Liver (tissue), 9 donors: ENCODE measurements around the gene CACHD1. TPM values are rescaled to one million over a fixed set of nuclear protein-coding genes. Genes with fewer than 3 reads are reported as not detected.

Source experiments
- DNase-seq: peaks from one replicate; pipeline ENCODE4 v3.0.0-alpha.2; 2017; ENCODE audit warnings: low spot score
- H3K27ac ChIP-seq, 2 donors: one replicate each; pipeline ENCODE4 v1.7.0; 2013; ENCODE audit warnings: inconsistent platforms in 2 of 2, low read length in 2 of 2, control low read depth in 1 of 2, low read depth in 1 of 2, mild to moderate bottlenecking in 1 of 2
- H3K27me3 ChIP-seq, 4 donors: one replicate each; pipeline versions ENCODE4 v1.6.1 to v1.7.0; 2013; ENCODE audit warnings: low read length in 3 of 4, inconsistent platforms in 1 of 4, mild to moderate bottlenecking in 1 of 4, moderate library complexity in 1 of 4; ENCODE audit not compliant: control insufficient read depth in 4 of 4, insufficient read depth in 4 of 4
- H3K36me3 ChIP-seq, 4 donors: one replicate each; pipeline versions ENCODE4 v1.6.1 to v1.7.0; 2013; ENCODE audit warnings: low read length in 3 of 4, mild to moderate bottlenecking in 3 of 4, low read depth in 1 of 4, moderate library complexity in 1 of 4; ENCODE audit not compliant: control insufficient read depth in 4 of 4, insufficient read depth in 3 of 4
- H3K4me1 ChIP-seq, 4 donors: one replicate each; pipeline versions ENCODE4 v1.6.1 to v1.7.0; 2013; ENCODE audit warnings: low read length in 3 of 4, mild to moderate bottlenecking in 3 of 4, moderate library complexity in 1 of 4; ENCODE audit not compliant: control insufficient read depth in 4 of 4, insufficient read depth in 4 of 4
- H3K4me3 ChIP-seq, 3 donors: one replicate each; pipeline versions ENCODE4 v1.6.1 to v1.7.0; 2013; ENCODE audit warnings: low read length in 3 of 3, control low read depth in 1 of 3, low read depth in 1 of 3, mild to moderate bottlenecking in 1 of 3
- H3K9ac ChIP-seq, 2 donors: one replicate each; pipeline ENCODE4 v1.7.0; 2013; ENCODE audit warnings: low read length in 2 of 2, mild to moderate bottlenecking in 2 of 2, moderate library complexity in 2 of 2, control low read depth in 1 of 2, low read depth in 1 of 2
- H3K9me3 ChIP-seq, 4 donors: one replicate each; pipeline versions ENCODE4 v1.6.1 to v1.7.0; 2013; ENCODE audit warnings: low read length in 3 of 4; ENCODE audit not compliant: control insufficient read depth in 4 of 4
- FOXA1 ChIP-seq: IDR thresholded peaks from 2 replicates; pipeline ENCODE4 v1.6.1; 2016; ENCODE audit warnings: antibody characterized with exemption
- GABPA ChIP-seq, 2 donors: IDR thresholded peaks in 1 of 2; conservative IDR thresholded peaks in 1 of 2; 2 replicates each; pipeline ENCODE4 v1.6.1; 2016; ENCODE audit warnings: antibody characterized with exemption in 2 of 2, mild to moderate bottlenecking in 1 of 2, moderate library complexity in 1 of 2
- HNF4A ChIP-seq, 2 donors: conservative IDR thresholded peaks; 2 replicates each; pipeline ENCODE4 v1.6.1; 2016; ENCODE audit warnings: antibody characterized with exemption in 2 of 2, mild to moderate bottlenecking in 2 of 2
- JUND ChIP-seq, 2 donors: IDR thresholded peaks; 2 replicates each; pipeline ENCODE4 v1.6.1; 2016; ENCODE audit warnings: antibody characterized with exemption in 2 of 2
- RAD21 ChIP-seq, 2 donors: IDR thresholded peaks; 2 replicates each; pipeline ENCODE4 v1.6.1; 2016; ENCODE audit warnings: antibody characterized with exemption in 2 of 2, mild to moderate bottlenecking in 2 of 2
- RXRA ChIP-seq, 2 donors: IDR thresholded peaks; 2 replicates each; pipeline ENCODE4 v1.6.1; 2017 to 2018; ENCODE audit warnings: antibody characterized with exemption in 2 of 2, mild to moderate bottlenecking in 1 of 2
- SP1 ChIP-seq: IDR thresholded peaks from 2 replicates; pipeline ENCODE4 v1.6.1; 2018; ENCODE audit warnings: antibody characterized with exemption, mild to moderate bottlenecking
- WGBS: extraction: QIAGEN DNeasy Blood & Tissue Kit; methylation state at CpG from one replicate; pipeline ENCODE4 v1.1.7; 2013; 5-methylcytosine and 5-hydroxymethylcytosine counted together
- polyA plus RNA-seq, 2 donors: library from polyadenylated mRNA; stranded (reverse) in 1 of 2; unstranded in 1 of 2; fragments of 200-250 nt in 1 of 2; fragments of >200 nt in 1 of 2; fragmentation: Nextera tagmentation in 1 of 2; extraction: Ambion mirVana in 1 of 2; gene quantifications; one replicate each; pipeline versions ENCODE4 v1.2.1 to v1.2.3, GENCODE V29; 2013 to 2015
- total RNA-seq, 2 donors: library from RNA; depleted of rRNA; stranded (reverse); fragments of >200 nt; gene quantifications; one replicate each; pipeline ENCODE4 v1.2.3, GENCODE V29; 2014
- TF ChIP-seq, protein P1 (sequence below): IDR thresholded peaks from 2 replicates; pipeline ENCODE4 v1.6.1; 2016; ENCODE audit warnings: antibody characterized with exemption, mild to moderate bottlenecking
- TF ChIP-seq, protein P2 (sequence below): fragments of 150-350 bp; IDR thresholded peaks from 2 replicates; pipeline ENCODE4 v1.5.1; 2017; ENCODE audit warnings: improper control_type of control experiment, low read depth, low read length; ENCODE audit not compliant: missing input control
- TF ChIP-seq, protein P3 (sequence below): IDR thresholded peaks from 2 replicates; pipeline ENCODE4 v1.6.1; 2016; ENCODE audit warnings: antibody characterized with exemption
- TF ChIP-seq, protein P4 (sequence below): IDR thresholded peaks from 2 replicates; pipeline ENCODE4 v1.6.1; 2016; ENCODE audit warnings: antibody characterized with exemption
- donor health status: healthy.
- donor health status: healthy.
- donor health status: healthy.
- donor health status: healthy.
- donor health status: healthy.

The CACHD1 gene
- total and polyA plus RNA-seq, 4 donors: 0.68 to 4.2 (median 2.3) TPM

DNA sequence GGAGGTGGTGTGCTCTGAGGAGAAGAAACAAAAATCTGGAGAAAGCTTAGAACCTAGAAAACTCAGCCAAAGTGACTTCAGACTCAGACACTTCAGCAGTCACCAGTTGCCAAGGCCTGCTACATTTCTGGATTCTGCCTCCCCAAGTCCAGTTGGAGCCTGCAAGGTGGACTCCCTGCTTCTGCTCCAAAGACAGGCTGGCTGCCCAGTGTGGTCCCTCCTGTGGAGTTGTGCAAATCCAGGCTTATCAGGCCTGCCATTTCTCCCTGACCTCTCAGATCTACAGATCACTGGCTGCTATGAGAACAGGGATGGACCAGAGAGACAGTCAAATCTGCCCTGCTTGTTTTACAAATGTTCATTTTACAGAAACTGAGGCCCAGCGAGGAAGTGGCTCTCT is 9.9 kb downstream of the CACHD1 start:
- no peak overlapping the region for H3K4me3 ChIP-seq
- peaks cover 2 to 36% (median 27%) of the 10 kb centered on the region in 4 donors for H3K4me1 ChIP-seq
- no peaks in the 10 kb centered on the region for H3K9me3 ChIP-seq
- no peak overlapping the region for H3K27ac ChIP-seq
- DNase-seq: no peak
- TF ChIP-seq RXRA (IDR thresholded peaks at IDR 0.05) (no peak), RAD21 (IDR thresholded peaks at IDR 0.05) (peak in 1 of 2 donors; percentile 30), HNF4A (conservative IDR thresholded peaks at IDR 0.05) (peak in 1 of 2 donors; percentile 19), SP1 (no peak), FOXA1 (no peak)
- TF ChIP-seq, protein P1, sequence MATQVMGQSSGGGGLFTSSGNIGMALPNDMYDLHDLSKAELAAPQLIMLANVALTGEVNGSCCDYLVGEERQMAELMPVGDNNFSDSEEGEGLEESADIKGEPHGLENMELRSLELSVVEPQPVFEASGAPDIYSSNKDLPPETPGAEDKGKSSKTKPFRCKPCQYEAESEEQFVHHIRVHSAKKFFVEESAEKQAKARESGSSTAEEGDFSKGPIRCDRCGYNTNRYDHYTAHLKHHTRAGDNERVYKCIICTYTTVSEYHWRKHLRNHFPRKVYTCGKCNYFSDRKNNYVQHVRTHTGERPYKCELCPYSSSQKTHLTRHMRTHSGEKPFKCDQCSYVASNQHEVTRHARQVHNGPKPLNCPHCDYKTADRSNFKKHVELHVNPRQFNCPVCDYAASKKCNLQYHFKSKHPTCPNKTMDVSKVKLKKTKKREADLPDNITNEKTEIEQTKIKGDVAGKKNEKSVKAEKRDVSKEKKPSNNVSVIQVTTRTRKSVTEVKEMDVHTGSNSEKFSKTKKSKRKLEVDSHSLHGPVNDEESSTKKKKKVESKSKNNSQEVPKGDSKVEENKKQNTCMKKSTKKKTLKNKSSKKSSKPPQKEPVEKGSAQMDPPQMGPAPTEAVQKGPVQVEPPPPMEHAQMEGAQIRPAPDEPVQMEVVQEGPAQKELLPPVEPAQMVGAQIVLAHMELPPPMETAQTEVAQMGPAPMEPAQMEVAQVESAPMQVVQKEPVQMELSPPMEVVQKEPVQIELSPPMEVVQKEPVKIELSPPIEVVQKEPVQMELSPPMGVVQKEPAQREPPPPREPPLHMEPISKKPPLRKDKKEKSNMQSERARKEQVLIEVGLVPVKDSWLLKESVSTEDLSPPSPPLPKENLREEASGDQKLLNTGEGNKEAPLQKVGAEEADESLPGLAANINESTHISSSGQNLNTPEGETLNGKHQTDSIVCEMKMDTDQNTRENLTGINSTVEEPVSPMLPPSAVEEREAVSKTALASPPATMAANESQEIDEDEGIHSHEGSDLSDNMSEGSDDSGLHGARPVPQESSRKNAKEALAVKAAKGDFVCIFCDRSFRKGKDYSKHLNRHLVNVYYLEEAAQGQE: no peak
- TF ChIP-seq, protein P2, sequence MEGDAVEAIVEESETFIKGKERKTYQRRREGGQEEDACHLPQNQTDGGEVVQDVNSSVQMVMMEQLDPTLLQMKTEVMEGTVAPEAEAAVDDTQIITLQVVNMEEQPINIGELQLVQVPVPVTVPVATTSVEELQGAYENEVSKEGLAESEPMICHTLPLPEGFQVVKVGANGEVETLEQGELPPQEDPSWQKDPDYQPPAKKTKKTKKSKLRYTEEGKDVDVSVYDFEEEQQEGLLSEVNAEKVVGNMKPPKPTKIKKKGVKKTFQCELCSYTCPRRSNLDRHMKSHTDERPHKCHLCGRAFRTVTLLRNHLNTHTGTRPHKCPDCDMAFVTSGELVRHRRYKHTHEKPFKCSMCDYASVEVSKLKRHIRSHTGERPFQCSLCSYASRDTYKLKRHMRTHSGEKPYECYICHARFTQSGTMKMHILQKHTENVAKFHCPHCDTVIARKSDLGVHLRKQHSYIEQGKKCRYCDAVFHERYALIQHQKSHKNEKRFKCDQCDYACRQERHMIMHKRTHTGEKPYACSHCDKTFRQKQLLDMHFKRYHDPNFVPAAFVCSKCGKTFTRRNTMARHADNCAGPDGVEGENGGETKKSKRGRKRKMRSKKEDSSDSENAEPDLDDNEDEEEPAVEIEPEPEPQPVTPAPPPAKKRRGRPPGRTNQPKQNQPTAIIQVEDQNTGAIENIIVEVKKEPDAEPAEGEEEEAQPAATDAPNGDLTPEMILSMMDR: no peak
- no peak overlapping the region for H3K9ac ChIP-seq
- no peaks in the 10 kb centered on the region for H3K36me3 ChIP-seq
- H3K27me3 ChIP-seq: no peaks in the 10 kb centered on the region
- WGBS: 92% methylated on average over 1 of the region's 1 CpG

DNA sequence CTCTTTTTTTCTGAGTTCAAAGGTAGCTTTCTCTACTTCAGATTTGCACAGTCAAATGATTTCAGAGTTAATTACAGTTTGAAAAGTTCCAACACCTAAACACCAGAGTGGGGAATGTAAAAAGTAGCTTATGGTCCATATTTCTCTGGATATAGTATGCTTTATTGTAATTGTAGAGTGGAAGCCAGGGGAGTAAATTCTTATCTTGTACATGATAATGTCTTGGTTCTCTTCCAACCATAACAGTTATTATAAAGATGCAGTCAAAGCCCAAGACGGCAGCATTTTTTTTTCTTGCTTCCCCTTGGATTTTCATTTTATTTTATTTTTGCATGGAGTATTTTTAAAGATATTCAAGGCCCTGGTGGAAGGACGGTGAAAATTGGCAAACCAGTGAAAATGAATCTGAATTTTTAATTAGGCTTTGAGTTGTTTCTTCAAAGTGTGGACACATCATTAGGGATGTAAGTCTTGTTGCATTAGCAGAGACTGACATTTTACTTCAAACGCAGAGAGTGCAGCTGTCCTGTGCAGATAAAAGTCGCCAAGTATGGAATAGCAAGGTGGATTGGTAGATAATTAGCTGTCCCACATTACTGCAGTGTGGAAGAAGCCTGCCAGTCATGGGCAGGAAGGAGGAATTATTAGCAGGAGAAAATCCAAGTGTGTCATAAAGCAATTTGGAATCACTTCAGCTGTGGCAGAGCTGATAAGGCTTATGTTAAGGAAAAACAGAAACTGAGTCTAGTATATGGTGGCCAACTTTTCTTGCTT is 11.3 kb downstream of the CACHD1 start:
- no peaks in the 10 kb centered on the region for H3K36me3 ChIP-seq
- H3K4me1 ChIP-seq: peaks cover 2 to 31% (median 26%) of the 10 kb centered on the region in 4 donors
- WGBS: 72% methylated on average over 4 of the region's 4 CpGs
- TF ChIP-seq FOXA1: no peak
- no peak for TF ChIP-seq JUND (IDR thresholded peaks at IDR 0.05)
- TF ChIP-seq GABPA (IDR thresholded peaks at IDR 0.05 in 1 of 2, conservative IDR thresholded peaks at IDR 0.05 in 1 of 2): no peak
- no peaks in the 10 kb centered on the region for H3K9me3 ChIP-seq
- no peak overlapping the region for H3K4me3 ChIP-seq
- no peak for DNase-seq
- H3K9ac ChIP-seq: no peak overlapping the region
- H3K27me3 ChIP-seq: no peaks in the 10 kb centered on the region
- no peak overlapping the region for H3K27ac ChIP-seq

DNA sequence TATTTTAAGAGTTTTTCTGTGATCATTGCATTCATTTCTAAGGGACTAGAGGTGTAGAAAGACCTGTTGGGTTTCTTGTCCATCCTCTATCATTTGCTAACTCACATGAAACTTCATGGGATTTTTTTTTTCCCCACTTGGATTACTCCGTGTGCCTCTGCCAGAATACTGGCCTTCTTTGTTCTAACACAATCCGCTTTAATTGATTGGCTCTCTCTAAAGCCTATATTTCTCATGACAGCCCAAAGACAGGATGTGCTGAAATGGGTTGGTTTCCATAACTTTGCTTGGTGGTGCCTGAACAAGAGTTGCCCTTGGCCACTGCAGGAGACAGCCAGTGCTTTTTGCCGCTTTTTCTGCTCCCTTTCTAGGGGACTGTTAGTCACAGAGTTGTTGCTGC is 12.2 kb downstream of the CACHD1 start:
- Histone ChIP-seq H3K9me3 (no peaks in the 10 kb centered on the region), H3K9ac (no peak overlapping the region), H3K4me3 (no peak overlapping the region), H3K27me3 (no peaks in the 10 kb centered on the region), H3K36me3 (no peaks in the 10 kb centered on the region), H3K27ac (no peak overlapping the region), H3K4me1 (peaks cover 2 to 21% (median 18%) of the 10 kb centered on the region in 4 donors)
- DNase-seq: no peak
- WGBS: 88% methylated on average over 3 of the region's 3 CpGs
- TF ChIP-seq, protein P1: no peak
- no peak for TF ChIP-seq RAD21 (IDR thresholded peaks at IDR 0.05)
- TF ChIP-seq, protein P3, sequence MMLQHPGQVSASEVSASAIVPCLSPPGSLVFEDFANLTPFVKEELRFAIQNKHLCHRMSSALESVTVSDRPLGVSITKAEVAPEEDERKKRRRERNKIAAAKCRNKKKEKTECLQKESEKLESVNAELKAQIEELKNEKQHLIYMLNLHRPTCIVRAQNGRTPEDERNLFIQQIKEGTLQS: no peak
- TF ChIP-seq, protein P2: no peak
- no peak for TF ChIP-seq RXRA (IDR thresholded peaks at IDR 0.05)
- TF ChIP-seq, protein P4, sequence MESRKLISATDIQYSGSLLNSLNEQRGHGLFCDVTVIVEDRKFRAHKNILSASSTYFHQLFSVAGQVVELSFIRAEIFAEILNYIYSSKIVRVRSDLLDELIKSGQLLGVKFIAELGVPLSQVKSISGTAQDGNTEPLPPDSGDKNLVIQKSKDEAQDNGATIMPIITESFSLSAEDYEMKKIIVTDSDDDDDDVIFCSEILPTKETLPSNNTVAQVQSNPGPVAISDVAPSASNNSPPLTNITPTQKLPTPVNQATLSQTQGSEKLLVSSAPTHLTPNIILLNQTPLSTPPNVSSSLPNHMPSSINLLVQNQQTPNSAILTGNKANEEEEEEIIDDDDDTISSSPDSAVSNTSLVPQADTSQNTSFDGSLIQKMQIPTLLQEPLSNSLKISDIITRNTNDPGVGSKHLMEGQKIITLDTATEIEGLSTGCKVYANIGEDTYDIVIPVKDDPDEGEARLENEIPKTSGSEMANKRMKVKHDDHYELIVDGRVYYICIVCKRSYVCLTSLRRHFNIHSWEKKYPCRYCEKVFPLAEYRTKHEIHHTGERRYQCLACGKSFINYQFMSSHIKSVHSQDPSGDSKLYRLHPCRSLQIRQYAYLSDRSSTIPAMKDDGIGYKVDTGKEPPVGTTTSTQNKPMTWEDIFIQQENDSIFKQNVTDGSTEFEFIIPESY: no peak
- no peak for TF ChIP-seq FOXA1
